GM23338 (cell line): Measurements from ENCODE around the gene BRDT. TPM values are rescaled to one million over a fixed set of nuclear protein-coding genes. Genes with fewer than 3 reads are reported as not detected.
A peak's percentile ranks its signal among the peaks of the same experiment; 100 is the strongest.

Source experiments
- ATAC-seq: fragments of 200-7000 bp; cut with Tn5 transposase; 3 replicates; pipeline ENCODE4 v1.9.1; 2020
- DNase-seq: peaks from one replicate; pipeline ENCODE4 v3.0.0-alpha.2; 2015; ENCODE audit warnings: low spot score
- H2AFZ ChIP-seq: fragments of 200-600 bp; sonication (generic); 2 replicates; pipeline ENCODE4 v1.8.0; 2016; ENCODE audit warnings: antibody characterized with exemption, mild to moderate bottlenecking, moderate library complexity
- H3F3A ChIP-seq: fragments of 200-600 bp; sonication (generic); replicated peaks from 2 replicates; pipeline ENCODE4 v1.8.0; 2017; ENCODE audit warnings: antibody characterized with exemption, mixed run types, low read depth
- H3K27ac ChIP-seq: fragments of 200-600 bp; sonication (generic); 2 replicates; pipeline ENCODE4 v1.6.1; 2016; ENCODE audit warnings: low read depth
- H3K27me3 ChIP-seq: fragments of 200-600 bp; sonication (generic); 2 replicates; pipeline ENCODE4 v1.8.0; 2016; ENCODE audit warnings: mild to moderate bottlenecking, mixed run types, moderate library complexity; ENCODE audit not compliant: insufficient read depth
- H3K36me3 ChIP-seq: fragments of 200-600 bp; sonication (generic); 2 replicates; pipeline ENCODE4 v1.8.0; 2016; ENCODE audit warnings: mild to moderate bottlenecking; ENCODE audit not compliant: insufficient read depth
- H3K4me1 ChIP-seq: fragments of 200-600 bp; sonication (generic); 2 replicates; pipeline ENCODE4 v1.8.0; 2016; ENCODE audit warnings: mild to moderate bottlenecking, moderate library complexity; ENCODE audit not compliant: insufficient read depth
- H3K4me2 ChIP-seq: fragments of 200-600 bp; sonication (generic); 2 replicates; pipeline ENCODE4 v1.7.1; 2017; ENCODE audit warnings: mixed run types
- H3K4me3 ChIP-seq: fragments of 200-600 bp; sonication (generic); 2 replicates; pipeline ENCODE4 v1.6.1; 2016; ENCODE audit warnings: mixed run types
- H3K79me2 ChIP-seq: fragments of 200-600 bp; sonication (generic); replicated peaks from 2 replicates; pipeline ENCODE4 v1.8.0; 2017; ENCODE audit warnings: mild to moderate bottlenecking; ENCODE audit not compliant: insufficient read depth
- H3K9me2 ChIP-seq: fragments of 200-600 bp; sonication (generic); 2 replicates; pipeline ENCODE4 v1.8.0; 2017; ENCODE audit not compliant: insufficient read depth
- H4K20me1 ChIP-seq: fragments of 200-600 bp; sonication (generic); replicated peaks from 2 replicates; pipeline ENCODE4 v1.8.0; 2017; ENCODE audit warnings: mild to moderate bottlenecking; ENCODE audit not compliant: insufficient read depth
- H3K27ac Mint-ChIP-seq: 2 replicates; pipeline ENCODE4 v1.8.0; 2020; ENCODE audit warnings: inconsistent platforms, mild to moderate bottlenecking, moderate library complexity, mixed read lengths
- H3K27me3 Mint-ChIP-seq: 3 replicates; pipeline ENCODE4 v1.8.0; 2022; ENCODE audit warnings: low read depth, mild to moderate bottlenecking, moderate library complexity, mixed read lengths, inconsistent platforms; ENCODE audit not compliant: insufficient read depth, poor library complexity
- H3K36me3 Mint-ChIP-seq: 3 replicates; pipeline ENCODE4 v1.8.0; 2021; ENCODE audit warnings: low read depth, mild to moderate bottlenecking, inconsistent platforms, moderate library complexity, mixed read lengths
- H3K4me1 Mint-ChIP-seq: 3 replicates; pipeline ENCODE4 v1.8.0; 2020; ENCODE audit warnings: mild to moderate bottlenecking, inconsistent platforms, mixed read lengths
- H3K4me3 Mint-ChIP-seq: 3 replicates; pipeline ENCODE4 v1.8.0; 2021; ENCODE audit warnings: moderate library complexity, mild to moderate bottlenecking, inconsistent platforms, mixed read lengths
- H3K9me3 Mint-ChIP-seq: 3 replicates; pipeline ENCODE4 v1.8.0; 2020; ENCODE audit warnings: moderate library complexity, mild to moderate bottlenecking, inconsistent platforms, mixed read lengths
- CTCF ChIP-seq, 2 experiments: fragments of 200-600 bp in 1 of 2; sonication (generic) in 1 of 2; conservative IDR thresholded peaks; 2 replicates each; pipeline versions ENCODE4 v1.5.1 to v1.6.1; 2016 to 2017; ENCODE audit warnings: antibody characterized with exemption in 2 of 2, low read depth in 2 of 2, mild to moderate bottlenecking in 2 of 2, moderate library complexity in 1 of 2
- EZH2 ChIP-seq: fragments of 200-600 bp; sonication (generic); IDR thresholded peaks from one replicate; pipeline ENCODE4 v1.8.0; 2017; ENCODE audit warnings: antibody characterized with exemption, mild to moderate bottlenecking, low read depth; ENCODE audit not compliant: unreplicated experiment
- JUNB ChIP-seq: IDR thresholded peaks from one replicate; pipeline ENCODE4 v1.6.1; 2016; ENCODE audit warnings: antibody characterized with exemption; ENCODE audit not compliant: unreplicated experiment
- STAT1 ChIP-seq: IDR thresholded peaks from one replicate; pipeline ENCODE4 v1.6.1; 2016; ENCODE audit warnings: antibody characterized with exemption; ENCODE audit not compliant: unreplicated experiment
- ZNF462 ChIP-seq: fragments of 250-450 bp; sonication (Bioruptor Pico); IDR thresholded peaks from 2 replicates; pipeline ENCODE4 v1.5.0; 2020; ENCODE audit warnings: mild to moderate bottlenecking, moderate library complexity
- polyA plus RNA-seq: library from polyadenylated mRNA; unstranded; fragments of >200 nt; fragmentation: Nextera tagmentation; extraction: Ambion mirVana; gene quantifications from 2 replicates; pipeline ENCODE4 v1.2.1, GENCODE V29; 2016
- total RNA-seq: library from RNA; depleted of rRNA; stranded (reverse); fragments of >200 nt; shearing (Covaris generic); gene quantifications from 2 replicates; pipeline ENCODE4 v1.2.3, GENCODE V29; 2014

Gene BRDT
- total and polyA plus RNA-seq, 2 experiments from 2014 or later, result 0.58 to 0.80 TPM

- Mint-ChIP-seq H3K9me3 (no peaks in the 10 kb centered on the region), H3K36me3 (no peaks in the 10 kb centered on the region), H3K4me1 (no peaks in the 10 kb centered on the region), H3K4me3 (no peak overlapping the region), H3K27me3 (no peaks in the 10 kb centered on the region), H3K27ac (no peak overlapping the region)
- Histone ChIP-seq H2AFZ (peak overlapping the region; percentile 52; the same call in 1 of the 2 replicates), H3K27ac (no peak overlapping the region), H3K4me3 (no peak overlapping the region), H3K79me2 (no peaks in the 10 kb centered on the region), H3K4me2 (no peak overlapping the region), H3K4me1 (no peaks in the 10 kb centered on the region), H3K9me2 (no peaks in the 10 kb centered on the region), H3F3A (no peaks in the 10 kb centered on the region), H3K27me3 (no peaks in the 10 kb centered on the region), H3K36me3 (no peaks in the 10 kb centered on the region), H4K20me1 (no peaks in the 10 kb centered on the region)
- TF ChIP-seq JUNB (no peak), STAT1 (no peak), ZNF462 (CRISPR knock-in tag) (no peak)
- ATAC-seq, result no peak
- DNase-seq, result no peak
These were observed 44.1 kb downstream of the BRDT start for GRCh38 chr1:91993256-91993655.

GRCh38 chr1:91997607-91998195 is 48.5 kb downstream of the BRDT start:
- Mint-ChIP-seq H3K4me1 (no peaks in the 10 kb centered on the region), H3K27me3 (no peaks in the 10 kb centered on the region), H3K4me3 (no peak overlapping the region), H3K27ac (no peak overlapping the region), H3K36me3 (no peaks in the 10 kb centered on the region), H3K9me3 (no peaks in the 10 kb centered on the region)
- Histone ChIP-seq H3K9me2 (no peaks in the 10 kb centered on the region), H3K27ac (no peak overlapping the region), H3K4me2 (no peak overlapping the region), H3K4me1 (no peaks in the 10 kb centered on the region), H3K36me3 (no peaks in the 10 kb centered on the region), H3K27me3 (no peaks in the 10 kb centered on the region), H3K79me2 (no peaks in the 10 kb centered on the region), H3K4me3 (no peak overlapping the region), H3F3A (no peaks in the 10 kb centered on the region), H2AFZ (no peak overlapping the region), H4K20me1 (no peaks in the 10 kb centered on the region)
- DNase-seq, result peak; percentile 67
- no peak; the same call in 2 of the 3 replicates for ATAC-seq
- peak; percentile 74 to 88 for TF ChIP-seq CTCF (conservative IDR thresholded peaks at IDR 0.05; ENCODE audit: low read depth in 2 of 2)
- no peak for TF ChIP-seq EZH2
